GM19025 (cell line): ENCODE results near the gene DNAJC21.
A peak's percentile ranks its signal among the peaks of the same experiment; 100 is the strongest.
"Not testable (repeated sequence)": the region's sequence is repeated elsewhere in the genome, so short reads cannot be mapped to it uniquely, and the experiment has no call there.

Experiments used
- ATAC-seq: cut with Tn5 transposase; IDR thresholded peaks from one replicate; pipeline ENCODE4 v1.9.1; 2021; ENCODE audit warnings: mild to moderate bottlenecking, low read depth, moderate library complexity; ENCODE audit not compliant: unreplicated experiment

Gene DNAJC21

GRCh38 chr5:34919077-34919476 lies 10.3 kb upstream of the DNAJC21 start:
- ATAC-seq, result no peak

- ATAC-seq, result not testable (repeated sequence)
These were observed 6.1 kb upstream of the DNAJC21 start for GRCh38 chr5:34923256-34923655.

- ATAC-seq, result peak; percentile 60
These were observed 5.5 kb upstream of the DNAJC21 start for GRCh38 chr5:34923694-34924461.

GRCh38 chr5:34924462-34924765 lies 4.9 kb upstream of the DNAJC21 start:
- no peak for ATAC-seq

GRCh38 chr5:34926318-34926888 lies 3.0 kb upstream of the DNAJC21 start:
- no peak for ATAC-seq

GRCh38 chr5:34927785-34928184 lies 1.6 kb upstream of the DNAJC21 start:
- ATAC-seq, result no peak

- ATAC-seq, result no peak
These were observed 1.1 kb upstream of the DNAJC21 start for GRCh38 chr5:34928267-34928666.

- peak; percentile 72 for ATAC-seq
These were observed 532 bp downstream of the DNAJC21 start for GRCh38 chr5:34929720-34930461.

GRCh38 chr5:34930462-34930844 lies 1.1 kb downstream of the DNAJC21 start:
- ATAC-seq, result no peak

- no peak for ATAC-seq
These were observed 1.5 kb downstream of the DNAJC21 start for GRCh38 chr5:34930870-34931269.

GRCh38 chr5:34932947-34933346 lies 3.6 kb downstream of the DNAJC21 start:
- no peak for ATAC-seq

- no peak for ATAC-seq
These were observed 12.6 kb downstream of the DNAJC21 start for GRCh38 chr5:34941936-34942335.

GRCh38 chr5:34944044-34944443 lies 14.7 kb downstream of the DNAJC21 start:
- no peak for ATAC-seq

- no peak for ATAC-seq
These were observed 15.2 kb downstream of the DNAJC21 start for GRCh38 chr5:34944460-34945047.

- no peak for ATAC-seq
These were observed 28.0 kb downstream of the DNAJC21 start for GRCh38 chr5:34957321-34957720.

- no peak for ATAC-seq
These were observed 28.7 kb downstream of the DNAJC21 start for GRCh38 chr5:34957857-34958690.

- ATAC-seq, result peak; percentile 73
These were observed 30.0 kb downstream of the DNAJC21 start for GRCh38 chr5:34959323-34959722.

- ATAC-seq, result no peak
These were observed 38.2 kb downstream of the DNAJC21 start for GRCh38 chr5:34967540-34967939.

- no peak for ATAC-seq
These were observed 38.9 kb downstream of the DNAJC21 start for GRCh38 chr5:34968258-34968657.

GRCh38 chr5:34970552-34970951 lies 41.2 kb downstream of the DNAJC21 start:
- ATAC-seq, result no peak
